CD4-positive, alpha-beta T cell (primary cell): ENCODE measurements around the gene CELF4. TPM values are rescaled to one million over a fixed set of nuclear protein-coding genes. Genes with fewer than 3 reads are reported as not detected.

Experiments used
- ATAC-seq: fragments of 200-7000 bp; cut with Tn5 transposase; one replicate; pipeline ENCODE4 v1.10.0; 2022; ENCODE audit warnings: mild to moderate bottlenecking; ENCODE audit not compliant: poor library complexity
- CTCF ChIA-PET: fragments of 350-600 bp; sonication (Branson Sonifier 250); formaldehyde crosslinking; loops from one replicate; lab custom pipeline; 2021; ENCODE audit warnings: antibody characterized with exemption, inconsistent platforms; lab: Charles Lee
- POLR2A ChIA-PET: fragments of 350-600 bp; sonication (Branson Sonifier 250); formaldehyde crosslinking; loops from one replicate; lab custom pipeline; 2021; ENCODE audit warnings: antibody characterized with exemption, inconsistent platforms; lab: Charles Lee
- DNase-seq, 14 experiments: peaks; one replicate each; pipeline ENCODE4 v3.0.0-alpha.2; 2013 to 2020; ENCODE audit warnings: mixed read lengths in 2 of 14
- H3K27ac ChIP-seq, 2 donors: one replicate each; pipeline versions ENCODE4 v1.5.1 to v1.7.0; 2013; ENCODE audit warnings: low read length in 2 of 2, low read depth in 1 of 2, mild to moderate bottlenecking in 1 of 2
- H3K27me3 ChIP-seq, 2 experiments: 1 replicate in 1 of 2; 2 replicates in 1 of 2; pipeline versions ENCODE4 v1.6.1 to v1.7.0; 2013; ENCODE audit warnings: low read length in 2 of 2, control low read depth in 1 of 2, mild to moderate bottlenecking in 1 of 2, moderate library complexity in 1 of 2; ENCODE audit not compliant: insufficient read depth in 2 of 2, control insufficient read depth in 1 of 2
- H3K36me3 ChIP-seq: one replicate; pipeline ENCODE4 v1.6.1; 2013; ENCODE audit warnings: low read length, control low read depth; ENCODE audit not compliant: insufficient read depth
- H3K4me1 ChIP-seq: one replicate; pipeline ENCODE4 v1.6.1; 2013; ENCODE audit warnings: low read length, control low read depth; ENCODE audit not compliant: insufficient read depth
- H3K4me3 ChIP-seq: one replicate; pipeline ENCODE4 v1.5.1; 2013; ENCODE audit warnings: mild to moderate bottlenecking, low read length, moderate library complexity
- H3K9me3 ChIP-seq, 2 experiments: 1 replicate in 1 of 2; 2 replicates in 1 of 2; pipeline versions ENCODE4 v1.6.1 to v1.7.0; 2013; ENCODE audit warnings: low read length in 2 of 2, mild to moderate bottlenecking in 2 of 2, control low read depth in 1 of 2, moderate library complexity in 1 of 2; ENCODE audit not compliant: control insufficient read depth in 1 of 2, insufficient read depth in 1 of 2
- H3K27ac Mint-ChIP-seq: one replicate; pipeline ENCODE4 v1.8.0; 2020; ENCODE audit warnings: mixed read lengths
- H3K27me3 Mint-ChIP-seq: one replicate; pipeline ENCODE4 v1.8.0; 2021; ENCODE audit warnings: mixed read lengths
- H3K36me3 Mint-ChIP-seq: one replicate; pipeline ENCODE4 v1.8.0; 2021; ENCODE audit warnings: low read depth, mixed read lengths
- H3K4me1 Mint-ChIP-seq: one replicate; pipeline ENCODE4 v1.8.0; 2021; ENCODE audit warnings: low read depth, mixed read lengths
- H3K4me3 Mint-ChIP-seq: one replicate; pipeline ENCODE4 v1.8.0; 2020; ENCODE audit warnings: mild to moderate bottlenecking, mixed read lengths
- H3K9me3 Mint-ChIP-seq: one replicate; pipeline ENCODE4 v1.8.0; 2020; ENCODE audit warnings: mixed read lengths
- intact Hi-C, 2 experiments: fragments of 100-400 bp; cut with DNase I in 1 of 2; cut with micrococcal nuclease in 1 of 2; formaldehyde crosslinking; loops; one replicate each; pipeline versions ENCODE4 v1.15.1 to v1.9.0; 2023 to 2025; cut with DNase I, micrococcal nuclease
- total RNA-seq, 174 experiments: library from RNA in 2 of 174; stranded (reverse) in 2 of 174; gene quantifications; one replicate each; pipeline ENCODE4 v1.2.3 and lab custom pipeline; 2021 to 2026
- TF ChIP-seq, protein P1 (sequence below): fragments of 200-600 bp; IDR thresholded peaks from one replicate; pipeline ENCODE4 v1.8.0; 2022; ENCODE audit warnings: antibody characterized with exemption, mild to moderate bottlenecking

Gene CELF4
- total RNA-seq, 2 experiments from 2014 or later: not detected

DNA sequence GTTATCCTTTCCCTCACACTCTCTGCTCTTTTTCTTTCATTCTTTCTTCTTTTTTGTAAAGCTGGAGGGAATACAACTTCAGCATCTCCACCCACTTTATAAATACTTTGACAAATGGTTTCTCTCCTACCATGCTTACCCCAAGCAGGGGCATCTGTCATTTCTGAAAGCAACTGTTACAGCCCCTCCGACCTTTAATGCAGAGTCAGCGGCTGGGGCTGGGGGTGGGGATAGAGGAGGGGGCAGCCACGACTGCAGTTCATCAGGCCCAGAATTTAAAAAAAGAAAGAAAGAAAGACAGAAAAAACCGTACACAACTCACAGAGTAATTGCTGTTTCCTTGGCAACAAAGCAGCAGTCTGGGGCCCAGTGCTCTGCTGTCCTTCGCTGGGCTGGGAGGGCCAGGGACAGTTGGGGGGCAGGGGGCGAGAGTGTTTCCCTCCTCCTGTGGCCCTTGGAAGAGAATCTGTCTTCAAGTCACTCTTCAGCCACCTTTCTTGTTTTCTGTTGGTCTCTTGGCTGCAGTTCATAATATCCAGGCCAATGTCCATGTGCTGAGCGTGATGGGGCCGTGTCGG, 53.8 kb downstream of the CELF4 start:
- Histone ChIP-seq H3K27me3 (no peaks in the 10 kb centered on the region), H3K9me3 (peaks cover 0 to 4% of the 10 kb centered on the region in 2 experiments), H3K27ac (no peak overlapping the region), H3K4me3 (no peak overlapping the region), H3K4me1 (no peaks in the 10 kb centered on the region), H3K36me3 (no peaks in the 10 kb centered on the region)
- H3K27ac Mint-ChIP-seq: no peak overlapping the region
- peaks cover 7% of the 10 kb centered on the region for H3K27me3 Mint-ChIP-seq
- TF ChIP-seq, protein P1, sequence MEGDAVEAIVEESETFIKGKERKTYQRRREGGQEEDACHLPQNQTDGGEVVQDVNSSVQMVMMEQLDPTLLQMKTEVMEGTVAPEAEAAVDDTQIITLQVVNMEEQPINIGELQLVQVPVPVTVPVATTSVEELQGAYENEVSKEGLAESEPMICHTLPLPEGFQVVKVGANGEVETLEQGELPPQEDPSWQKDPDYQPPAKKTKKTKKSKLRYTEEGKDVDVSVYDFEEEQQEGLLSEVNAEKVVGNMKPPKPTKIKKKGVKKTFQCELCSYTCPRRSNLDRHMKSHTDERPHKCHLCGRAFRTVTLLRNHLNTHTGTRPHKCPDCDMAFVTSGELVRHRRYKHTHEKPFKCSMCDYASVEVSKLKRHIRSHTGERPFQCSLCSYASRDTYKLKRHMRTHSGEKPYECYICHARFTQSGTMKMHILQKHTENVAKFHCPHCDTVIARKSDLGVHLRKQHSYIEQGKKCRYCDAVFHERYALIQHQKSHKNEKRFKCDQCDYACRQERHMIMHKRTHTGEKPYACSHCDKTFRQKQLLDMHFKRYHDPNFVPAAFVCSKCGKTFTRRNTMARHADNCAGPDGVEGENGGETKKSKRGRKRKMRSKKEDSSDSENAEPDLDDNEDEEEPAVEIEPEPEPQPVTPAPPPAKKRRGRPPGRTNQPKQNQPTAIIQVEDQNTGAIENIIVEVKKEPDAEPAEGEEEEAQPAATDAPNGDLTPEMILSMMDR: no peak
- intact Hi-C loops: loop anchor here in 1 of 2 experiments (10.0 kb wide), 1 partner anchor 57 kb away; no protein-coding TSS in a partner anchor
- DNase-seq (no peak), ATAC-seq (no peak)
- H3K4me1 Mint-ChIP-seq: no peaks in the 10 kb centered on the region
- H3K4me3 Mint-ChIP-seq: no peak overlapping the region
- CTCF ChIA-PET: no interaction called here
- peaks cover 4% of the 10 kb centered on the region for H3K9me3 Mint-ChIP-seq
- POLR2A ChIA-PET: no interaction called here
- H3K36me3 Mint-ChIP-seq: no peaks in the 10 kb centered on the region

DNA sequence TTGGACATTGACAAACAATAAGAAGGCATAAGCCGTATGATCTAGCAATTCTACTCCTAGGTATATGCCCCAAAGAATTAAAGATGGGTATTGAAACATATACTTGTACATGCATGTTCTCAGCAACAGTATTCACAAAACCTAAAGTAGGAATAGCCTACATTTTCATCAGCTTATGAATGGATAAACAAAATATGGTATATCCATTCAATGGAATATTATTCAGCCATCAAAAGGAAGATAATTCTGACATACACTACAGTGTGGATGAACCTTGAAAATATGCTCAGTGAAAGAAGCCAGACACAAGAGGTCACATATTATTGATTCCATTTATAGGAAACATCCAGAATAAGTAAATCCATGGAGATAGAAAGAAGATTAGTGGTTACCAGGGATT, 56.0 kb downstream of the CELF4 start:
- H3K4me3 Mint-ChIP-seq: no peak overlapping the region
- H3K36me3 Mint-ChIP-seq: no peaks in the 10 kb centered on the region
- Histone ChIP-seq H3K4me3 (no peak overlapping the region), H3K4me1 (no peaks in the 10 kb centered on the region), H3K27me3 (no peaks in the 10 kb centered on the region), H3K9me3 (peaks cover 0 to 9% of the 10 kb centered on the region in 2 experiments), H3K36me3 (no peaks in the 10 kb centered on the region), H3K27ac (no peak overlapping the region)
- DNase-seq (no peak), ATAC-seq (no peak)
- H3K9me3 Mint-ChIP-seq: peaks cover 4% of the 10 kb centered on the region
- ChIA-PET POLR2A (no interaction called here), CTCF (no interaction called here)
- TF ChIP-seq, protein P1: no peak
- H3K4me1 Mint-ChIP-seq: no peaks in the 10 kb centered on the region
- H3K27ac Mint-ChIP-seq: no peak overlapping the region
- intact Hi-C loops: no loop called here
- H3K27me3 Mint-ChIP-seq: no peaks in the 10 kb centered on the region

DNA sequence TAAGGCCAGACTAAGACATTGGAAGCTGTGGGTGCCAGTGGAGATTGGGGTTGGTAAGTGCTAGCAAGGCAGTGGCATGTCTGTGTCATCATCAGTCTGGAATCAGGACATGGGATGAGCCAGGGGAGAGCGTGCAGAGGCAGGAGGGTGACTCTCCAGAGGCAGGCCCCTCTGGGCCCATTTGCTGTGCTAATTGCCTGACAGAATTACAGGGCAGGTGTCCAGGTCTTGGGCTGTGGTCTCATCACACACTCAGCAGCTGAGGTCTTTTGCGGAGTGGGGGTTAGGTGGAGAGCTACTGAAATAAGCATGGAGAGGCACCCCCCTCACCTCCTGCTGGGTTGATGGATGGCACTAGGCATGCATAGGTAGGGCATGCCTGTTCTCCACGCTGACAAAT, 57.4 kb downstream of the CELF4 start:
- Mint-ChIP-seq H3K27ac (no peak overlapping the region), H3K4me1 (no peaks in the 10 kb centered on the region), H3K27me3 (no peaks in the 10 kb centered on the region), H3K36me3 (no peaks in the 10 kb centered on the region), H3K9me3 (peaks cover 4% of the 10 kb centered on the region), H3K4me3 (no peak overlapping the region)
- Histone ChIP-seq H3K36me3 (no peaks in the 10 kb centered on the region), H3K4me3 (no peak overlapping the region), H3K27me3 (no peaks in the 10 kb centered on the region), H3K4me1 (no peaks in the 10 kb centered on the region), H3K9me3 (peaks cover 0 to 9% of the 10 kb centered on the region in 2 experiments), H3K27ac (no peak overlapping the region)
- ATAC-seq: no peak
- DNase-seq: no peak
- ChIA-PET POLR2A (no interaction called here), CTCF (no interaction called here)
- intact Hi-C loops: no loop called here
- TF ChIP-seq, protein P1: no peak
